NB4 (cell line): ENCODE data around the gene HJV.

Experiments
- DNase-seq: peaks from one replicate; pipeline ENCODE4 v3.0.0; 2010; ENCODE audit warnings: low read depth
- H3K4me3 ChIP-seq: one replicate; pipeline ENCODE4 v1.5.1; 2011; ENCODE audit warnings: mild to moderate bottlenecking, low read depth, low read length, moderate library complexity
- MYC ChIP-seq: IDR thresholded peaks from 2 replicates; pipeline ENCODE4 v1.6.1; 2011; ENCODE audit warnings: low read depth, low read length
- POLR2A ChIP-seq: IDR thresholded peaks from 2 replicates; pipeline ENCODE4 v1.6.1; 2011; ENCODE audit warnings: mild to moderate bottlenecking; ENCODE audit not compliant: insufficient read length; ENCODE audit errors: extremely low read depth
- TF ChIP-seq, protein P1 (sequence below): IDR thresholded peaks from 2 replicates; pipeline ENCODE4 v1.6.1; 2011; ENCODE audit warnings: low read depth, low read length
- TF ChIP-seq, protein P2 (sequence below): IDR thresholded peaks from one replicate; pipeline ENCODE4 v1.5.1; 2012; ENCODE audit warnings: low read depth, low read length

HJV gene

DNA sequence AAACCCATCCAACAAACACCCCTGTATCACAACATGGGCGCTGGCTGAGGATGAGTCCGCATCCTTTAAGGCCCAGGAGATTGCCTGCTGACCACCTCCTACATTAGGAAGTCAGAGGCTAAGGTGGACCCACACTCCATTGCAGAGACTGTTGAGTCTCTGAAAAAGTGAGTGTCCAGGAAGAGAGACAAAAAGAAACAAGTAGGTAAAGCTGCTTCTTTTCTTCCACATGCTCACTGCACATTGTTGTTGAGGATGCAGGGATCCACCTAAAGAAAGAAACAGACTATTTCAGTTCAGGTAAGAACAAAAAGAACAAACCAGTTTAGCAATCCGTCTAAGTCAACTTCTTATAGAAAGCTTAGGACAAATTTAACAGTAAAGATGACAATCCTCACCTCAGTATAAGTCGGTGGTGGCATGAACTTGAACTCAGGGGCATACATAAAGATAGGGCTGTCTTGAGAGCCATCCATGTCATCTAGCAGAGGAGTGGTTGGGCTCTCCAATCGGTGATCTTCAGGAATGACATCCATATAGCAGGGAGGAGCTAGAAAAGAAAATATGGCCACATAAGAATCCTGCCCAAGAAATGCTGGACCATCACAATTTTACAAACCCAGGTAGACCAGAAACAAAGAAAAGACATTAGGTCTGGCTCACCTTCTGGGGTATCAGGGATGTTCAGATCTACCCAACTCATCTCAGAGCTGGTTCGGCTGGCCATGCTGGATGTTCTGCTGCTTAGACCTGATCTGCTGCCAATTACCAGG lies 27.7 kb downstream of the HJV start:
- peak overlapping the region; percentile 99 for H3K4me3 ChIP-seq
- TF ChIP-seq, protein P1, sequence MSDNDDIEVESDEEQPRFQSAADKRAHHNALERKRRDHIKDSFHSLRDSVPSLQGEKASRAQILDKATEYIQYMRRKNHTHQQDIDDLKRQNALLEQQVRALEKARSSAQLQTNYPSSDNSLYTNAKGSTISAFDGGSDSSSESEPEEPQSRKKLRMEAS = no peak
- TF ChIP-seq, protein P2, sequence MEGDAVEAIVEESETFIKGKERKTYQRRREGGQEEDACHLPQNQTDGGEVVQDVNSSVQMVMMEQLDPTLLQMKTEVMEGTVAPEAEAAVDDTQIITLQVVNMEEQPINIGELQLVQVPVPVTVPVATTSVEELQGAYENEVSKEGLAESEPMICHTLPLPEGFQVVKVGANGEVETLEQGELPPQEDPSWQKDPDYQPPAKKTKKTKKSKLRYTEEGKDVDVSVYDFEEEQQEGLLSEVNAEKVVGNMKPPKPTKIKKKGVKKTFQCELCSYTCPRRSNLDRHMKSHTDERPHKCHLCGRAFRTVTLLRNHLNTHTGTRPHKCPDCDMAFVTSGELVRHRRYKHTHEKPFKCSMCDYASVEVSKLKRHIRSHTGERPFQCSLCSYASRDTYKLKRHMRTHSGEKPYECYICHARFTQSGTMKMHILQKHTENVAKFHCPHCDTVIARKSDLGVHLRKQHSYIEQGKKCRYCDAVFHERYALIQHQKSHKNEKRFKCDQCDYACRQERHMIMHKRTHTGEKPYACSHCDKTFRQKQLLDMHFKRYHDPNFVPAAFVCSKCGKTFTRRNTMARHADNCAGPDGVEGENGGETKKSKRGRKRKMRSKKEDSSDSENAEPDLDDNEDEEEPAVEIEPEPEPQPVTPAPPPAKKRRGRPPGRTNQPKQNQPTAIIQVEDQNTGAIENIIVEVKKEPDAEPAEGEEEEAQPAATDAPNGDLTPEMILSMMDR = no peak
- TF ChIP-seq MYC (no peak), POLR2A (no peak)
- no peak for DNase-seq

DNA sequence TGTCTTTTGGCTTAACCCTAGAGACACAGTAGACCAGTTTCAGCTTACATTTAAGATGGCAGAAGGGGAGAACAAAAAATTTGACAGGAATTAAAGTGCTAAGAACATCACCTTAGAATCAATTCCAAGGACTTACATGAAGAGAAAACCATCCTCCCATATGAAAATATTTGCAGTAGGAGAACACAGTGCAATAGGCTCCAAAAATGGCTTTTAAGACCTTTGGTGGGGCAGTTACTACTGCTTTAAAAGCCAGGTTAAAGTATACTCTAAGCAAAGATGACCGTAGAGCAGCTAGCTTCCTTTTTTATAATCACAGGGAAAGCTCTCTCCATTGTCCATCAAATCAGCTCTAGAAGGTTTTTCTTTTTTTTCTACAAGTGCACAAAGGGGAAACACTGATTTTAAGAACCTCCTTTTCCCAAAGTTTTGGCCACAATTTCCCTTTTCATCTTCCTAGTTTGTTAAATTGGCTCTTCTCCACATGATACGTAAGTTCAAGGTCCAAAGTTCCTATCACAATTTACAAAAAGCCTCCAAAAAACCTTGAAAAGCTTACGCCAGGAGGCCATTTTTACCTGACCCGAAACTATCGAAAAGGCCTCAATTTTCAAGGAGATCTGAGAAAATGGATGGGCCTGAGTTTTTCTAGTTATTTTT lies 28.4 kb downstream of the HJV start:
- TF ChIP-seq, protein P2 = no peak
- TF ChIP-seq POLR2A = no peak
- TF ChIP-seq, protein P1 = no peak
- no peak for TF ChIP-seq MYC
- DNase-seq = no peak
- H3K4me3 ChIP-seq = peak overlapping the region; percentile 99

DNA sequence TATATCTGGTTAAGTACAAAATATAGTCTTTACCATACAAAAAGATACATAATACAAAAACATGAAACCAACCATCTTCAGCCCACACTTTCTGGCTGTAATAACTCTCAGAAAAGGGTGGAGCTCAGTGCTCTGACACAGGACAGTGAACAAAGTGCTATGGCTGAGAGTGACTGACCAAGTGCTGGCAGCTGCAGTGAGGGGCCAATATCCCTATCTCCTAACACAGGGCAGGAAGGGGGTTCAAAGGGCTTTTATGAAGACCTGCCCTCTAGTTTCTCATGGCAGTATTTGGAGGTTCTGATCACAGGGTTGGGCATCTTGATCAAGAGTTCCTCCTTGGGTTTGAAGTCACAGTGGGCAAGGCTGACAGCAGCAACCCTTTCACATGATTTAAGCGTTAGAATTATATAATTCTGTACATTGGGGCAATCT lies 29.0 kb downstream of the HJV start:
- no peak for DNase-seq
- TF ChIP-seq, protein P2 = no peak
- TF ChIP-seq MYC = no peak
- TF ChIP-seq POLR2A = no peak
- TF ChIP-seq, protein P1 = no peak
- H3K4me3 ChIP-seq = peak overlapping the region; percentile 99

DNA sequence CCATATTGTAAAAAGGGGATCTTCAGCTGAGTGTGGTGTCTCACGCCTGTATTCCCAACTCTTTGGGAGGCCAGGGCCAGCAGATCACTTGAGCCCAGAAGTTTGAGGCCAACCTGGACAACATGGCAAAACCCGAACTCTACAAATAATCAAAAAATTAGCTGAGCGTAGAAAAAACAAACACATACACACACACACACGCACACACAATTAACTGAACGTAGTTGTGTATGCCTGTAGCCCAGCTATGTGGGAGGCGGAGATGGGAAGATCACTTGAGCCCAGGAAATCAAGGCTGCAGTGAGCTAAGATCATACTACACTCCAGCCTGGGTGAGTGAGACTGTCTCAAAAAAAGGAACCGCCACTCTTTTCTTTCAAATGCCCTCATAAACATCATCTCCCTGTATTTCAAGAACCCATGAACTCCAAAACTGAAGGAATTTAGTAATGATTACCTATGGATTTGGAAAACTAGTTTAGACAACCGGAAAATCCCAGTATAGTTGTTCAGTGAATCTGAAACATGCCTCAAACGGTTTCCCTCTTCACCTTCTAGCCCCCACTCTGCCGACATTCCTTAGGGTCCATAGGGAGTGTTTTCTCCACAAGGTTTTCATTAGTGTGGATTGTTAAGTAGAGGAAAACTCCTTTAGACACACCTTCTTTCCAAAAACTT lies 29.7 kb downstream of the HJV start:
- H3K4me3 ChIP-seq = no peak overlapping the region
- no peak for TF ChIP-seq POLR2A
- TF ChIP-seq, protein P1 = no peak
- no peak for TF ChIP-seq MYC
- TF ChIP-seq, protein P2 = no peak
- peak; percentile 54 for DNase-seq

DNA sequence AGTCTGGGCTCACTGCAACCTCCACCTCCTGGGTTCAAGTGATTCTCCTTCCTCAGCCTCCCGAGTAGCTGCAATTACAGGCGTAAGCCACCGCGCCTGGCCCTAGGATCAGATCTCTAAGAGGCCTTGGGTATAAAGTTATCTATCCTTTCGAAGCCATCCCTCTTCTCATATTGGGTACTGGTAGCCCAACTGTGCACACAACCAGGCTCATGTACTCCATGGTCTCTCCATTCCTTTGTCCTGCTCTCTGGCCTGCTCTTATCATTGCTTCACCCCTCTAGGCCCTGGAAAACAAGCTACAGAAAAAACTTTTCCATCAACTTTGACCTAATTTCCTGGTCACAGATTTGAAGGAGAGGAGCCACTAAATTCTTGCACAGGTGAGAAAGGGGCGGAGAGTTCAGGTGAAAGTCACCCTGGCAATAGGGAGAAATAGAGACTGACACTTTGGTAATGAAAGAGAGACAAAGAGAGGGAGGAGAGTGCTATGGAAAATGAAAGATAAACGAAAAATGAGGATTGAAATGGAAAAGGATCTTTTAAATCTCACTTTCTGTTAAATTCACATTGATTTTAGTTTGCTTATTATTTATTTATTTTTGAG lies 31.2 kb downstream of the HJV start:
- TF ChIP-seq, protein P2 = no peak
- TF ChIP-seq MYC (no peak), POLR2A (no peak)
- TF ChIP-seq, protein P1 = no peak
- no peak overlapping the region for H3K4me3 ChIP-seq
- DNase-seq = peak; percentile 53
